H1 (cell line): ENCODE data around the gene CMBL. TPM values are rescaled to one million over a fixed set of nuclear protein-coding genes. Genes with fewer than 3 reads are reported as not detected.

Experiments
- CTCF ChIA-PET: fragments of 300-600 bp; sonication (Branson Sonifier 250); formaldehyde crosslinking; loops from one replicate; lab custom pipeline; 2021; ENCODE audit not compliant: partially characterized antibody; lab: Charles Lee
- POLR2A ChIA-PET: fragments of 300-600 bp; sonication (Branson Sonifier 250); formaldehyde crosslinking; loops from one replicate; lab custom pipeline; 2021; ENCODE audit warnings: inconsistent platforms; ENCODE audit not compliant: partially characterized antibody; lab: Charles Lee
- DNase-seq, 2 experiments: peaks; one replicate each; pipeline versions ENCODE4 v3.0.0 to v3.0.0-alpha.2; 2010 to 2022; ENCODE audit warnings: low spot score in 2 of 2, low read depth in 1 of 2, mixed read lengths in 1 of 2
- FAIRE-seq: peaks from 2 replicates; lab custom pipeline; 2011; peaks lifted over from hg19 to GRCh38; lab: Jason Lieb, UNC
- H2AFZ ChIP-seq: 2 replicates; pipeline ENCODE4 v1.8.1; 2012; ENCODE audit warnings: low read length, inconsistent platforms
- H2AK5ac ChIP-seq: 2 replicates; pipeline ENCODE4 v1.6.1; 2013; ENCODE audit warnings: low read depth, low read length
- H2BK120ac ChIP-seq: replicated peaks from 2 replicates; pipeline ENCODE3; 2013; ENCODE audit warnings: low read depth, low read length, inconsistent platforms
- H2BK12ac ChIP-seq: 2 replicates; pipeline ENCODE4 v1.6.1; 2013; ENCODE audit warnings: low read depth, low read length
- H2BK15ac ChIP-seq: 2 replicates; pipeline ENCODE4 v1.6.1; 2013; ENCODE audit warnings: low read length
- H2BK20ac ChIP-seq: 2 replicates; pipeline ENCODE4 v1.6.1; 2013; ENCODE audit warnings: low read length
- H2BK5ac ChIP-seq: 2 replicates; pipeline ENCODE4 v1.6.1; 2013; ENCODE audit warnings: low read depth, low read length
- H3K14ac ChIP-seq: 2 replicates; pipeline ENCODE4 v1.6.1; 2013; ENCODE audit warnings: inconsistent platforms; ENCODE audit not compliant: insufficient read length
- H3K18ac ChIP-seq: 2 replicates; pipeline ENCODE4 v1.6.1; 2013; ENCODE audit warnings: low read length; ENCODE audit errors: extremely low read depth
- H3K23ac ChIP-seq: 2 replicates; pipeline ENCODE4 v1.6.1; 2013; ENCODE audit warnings: inconsistent platforms; ENCODE audit not compliant: insufficient read length
- H3K23me2 ChIP-seq: 2 replicates; pipeline ENCODE4 v1.6.1; 2013; ENCODE audit warnings: low read depth, low read length
- H3K27ac ChIP-seq: 2 replicates; pipeline ENCODE4 v1.6.1; 2011; ENCODE audit warnings: low read depth, low read length, inconsistent platforms
- H3K27me3 ChIP-seq, 4 experiments: replicated peaks in 1 of 4; 1 replicate in 1 of 4; 2 replicates in 3 of 4; pipeline versions ENCODE4 v1.6.1 to v1.8.1; 2011 to 2013; ENCODE audit warnings: low read length in 3 of 4, mild to moderate bottlenecking in 3 of 4, inconsistent platforms in 2 of 4, mixed read lengths in 2 of 4, moderate library complexity in 1 of 4; ENCODE audit not compliant: control insufficient read depth in 3 of 4, insufficient read depth in 3 of 4; ENCODE audit errors: extremely low read depth in 1 of 4
- H3K36me3 ChIP-seq, 4 experiments: 2 replicates each; pipeline versions ENCODE4 v1.6.1 to v1.8.1; 2011 to 2013; ENCODE audit warnings: mild to moderate bottlenecking in 4 of 4, low read length in 3 of 4, moderate library complexity in 2 of 4, control low read depth in 1 of 4, inconsistent platforms in 1 of 4; ENCODE audit not compliant: insufficient read depth in 4 of 4, control insufficient read depth in 2 of 4
- H3K4ac ChIP-seq: replicated peaks from 2 replicates; pipeline ENCODE3; 2013; ENCODE audit warnings: low read length, low read depth, mixed read lengths, inconsistent platforms; ENCODE audit not compliant: insufficient read length
- H3K4me1 ChIP-seq, 4 experiments: replicated peaks in 1 of 4; 1 replicate in 1 of 4; 2 replicates in 3 of 4; pipeline versions ENCODE4 v1.6.1 to v1.8.1; 2011 to 2013; ENCODE audit warnings: low read length in 3 of 4, inconsistent platforms in 2 of 4, mixed read lengths in 1 of 4; ENCODE audit not compliant: insufficient read depth in 4 of 4, control insufficient read depth in 3 of 4
- H3K4me2 ChIP-seq, 2 experiments: 2 replicates each; pipeline versions ENCODE4 v1.6.1 to v1.8.1; 2011 to 2013; ENCODE audit warnings: low read depth in 2 of 2, low read length in 2 of 2, control low read depth in 1 of 2, inconsistent platforms in 1 of 2, mild to moderate bottlenecking in 1 of 2; ENCODE audit not compliant: insufficient read depth in 1 of 2
- H3K4me3 ChIP-seq, 4 experiments: fragments of 200-600, 300-600 bp in 1 of 4; sonication (generic), shearing (Covaris generic), sonication (Bioruptor Twin) in 1 of 4; 2 replicates each; pipeline versions ENCODE4 v1.5.1 to v1.8.1; 2011 to 2016; ENCODE audit warnings: low read length in 4 of 4, low read depth in 3 of 4, control low read depth in 2 of 4, inconsistent platforms in 2 of 4, mild to moderate bottlenecking in 2 of 4, mixed read lengths in 1 of 4, moderate library complexity in 1 of 4; ENCODE audit not compliant: insufficient read depth in 2 of 4; ENCODE audit errors: extremely low read depth in 1 of 4
- H3K56ac ChIP-seq: replicated peaks from 2 replicates; pipeline ENCODE3; 2013; ENCODE audit warnings: low read depth, mild to moderate bottlenecking, mixed read lengths, low read length, inconsistent platforms; ENCODE audit not compliant: insufficient read length
- H3K79me1 ChIP-seq: 2 replicates; pipeline ENCODE4 v1.6.1; 2013; ENCODE audit warnings: low read depth, low read length, control low read depth
- H3K79me2 ChIP-seq, 2 experiments: 2 replicates each; pipeline versions ENCODE4 v1.6.1 to v1.8.1; 2012 to 2013; ENCODE audit warnings: low read length in 2 of 2, mild to moderate bottlenecking in 2 of 2, inconsistent platforms in 1 of 2; ENCODE audit not compliant: insufficient read depth in 2 of 2, control insufficient read depth in 1 of 2
- H3K9ac ChIP-seq, 4 experiments: replicated peaks in 1 of 4; 1 replicate in 1 of 4; 2 replicates in 3 of 4; pipeline versions ENCODE4 v1.6.1 to v1.8.1; 2011 to 2013; ENCODE audit warnings: low read depth in 3 of 4, low read length in 3 of 4, control low read depth in 2 of 4, mild to moderate bottlenecking in 2 of 4, moderate library complexity in 2 of 4, inconsistent platforms in 1 of 4; ENCODE audit errors: extremely low read depth in 1 of 4
- H3K9me3 ChIP-seq, 2 experiments: 2 replicates each; pipeline versions ENCODE4 v1.6.1 to v1.8.1; 2012 to 2013; ENCODE audit warnings: mild to moderate bottlenecking in 2 of 2, moderate library complexity in 2 of 2, control low read depth in 1 of 2, inconsistent platforms in 1 of 2, low read depth in 1 of 2, low read length in 1 of 2, mixed read lengths in 1 of 2; ENCODE audit not compliant: insufficient read depth in 2 of 2
- H4K20me1 ChIP-seq, 2 experiments: replicated peaks in 1 of 2; 2 replicates each; pipeline versions ENCODE3 to v1.8.1; 2011 to 2013; ENCODE audit warnings: inconsistent platforms in 2 of 2, low read length in 2 of 2, mild to moderate bottlenecking in 1 of 2; ENCODE audit not compliant: insufficient read depth in 2 of 2, control insufficient read depth in 1 of 2
- H4K5ac ChIP-seq: 2 replicates; pipeline ENCODE4 v1.6.1; 2013; ENCODE audit warnings: low read length, low read depth, mixed read lengths, inconsistent platforms; ENCODE audit not compliant: insufficient read length
- H4K8ac ChIP-seq: 2 replicates; pipeline ENCODE4 v1.8.0; 2013; ENCODE audit warnings: mild to moderate bottlenecking, moderate library complexity, low read length, inconsistent platforms; ENCODE audit not compliant: insufficient read depth; ENCODE audit errors: extremely low read depth
- H4K91ac ChIP-seq: replicated peaks from 2 replicates; pipeline ENCODE3; 2013; ENCODE audit warnings: low read length, mixed read lengths, inconsistent platforms; ENCODE audit not compliant: insufficient read length
- BRCA1 ChIP-seq: IDR thresholded peaks from 2 replicates; pipeline ENCODE4 v1.6.1; 2012; ENCODE audit warnings: low read depth, low read length, improper control_type of control experiment
- CBX5 ChIP-seq: fragments of 300-800, 300-1000 bp; sonication (generic); IDR thresholded peaks from 2 replicates; pipeline ENCODE4 v1.7.1; 2016; ENCODE audit warnings: antibody characterized with exemption, low read length, low read depth
- CBX8 ChIP-seq: fragments of 300-800, 300-1000 bp; sonication (generic); IDR thresholded peaks from 2 replicates; pipeline ENCODE4 v1.7.1; 2016; ENCODE audit warnings: low read depth, low read length, borderline replicate concordance
- CHD2 ChIP-seq: IDR thresholded peaks from 2 replicates; pipeline ENCODE4 v1.6.1; 2012; ENCODE audit warnings: low read length, improper control_type of control experiment
- CTBP2 ChIP-seq: IDR thresholded peaks from 2 replicates; pipeline ENCODE4 v1.7.0; 2011; ENCODE audit warnings: borderline replicate concordance, mild to moderate bottlenecking, moderate library complexity, mixed read lengths, low read length; ENCODE audit not compliant: insufficient read depth, insufficient read length
- EP300 ChIP-seq, 2 experiments: IDR thresholded peaks; 1 replicate in 1 of 2; 2 replicates in 1 of 2; pipeline ENCODE4 v1.6.1; 2011 to 2012; ENCODE audit warnings: low read depth in 2 of 2, low read length in 2 of 2, mild to moderate bottlenecking in 2 of 2, borderline replicate concordance in 1 of 2, inconsistent platforms in 1 of 2, moderate library complexity in 1 of 2
- EZH2 ChIP-seq: fragments of 200-600 bp; sonication (generic); IDR thresholded peaks from 2 replicates; pipeline ENCODE4 v1.7.1; 2012; ENCODE audit warnings: low read depth, mild to moderate bottlenecking, moderate library complexity, low read length, inconsistent platforms; ENCODE audit not compliant: severe bottlenecking
- JUN ChIP-seq: IDR thresholded peaks from 2 replicates; pipeline ENCODE4 v1.6.1; 2011; ENCODE audit warnings: low read depth, mild to moderate bottlenecking, improper control_type of control experiment, low read length
- KDM4A ChIP-seq: IDR thresholded peaks from one replicate; pipeline ENCODE4 v1.7.1; 2012; ENCODE audit warnings: low read depth, mild to moderate bottlenecking, moderate library complexity, low read length, inconsistent platforms; ENCODE audit not compliant: severe bottlenecking
- KDM5A ChIP-seq: fragments of 200-600 bp; IDR thresholded peaks from 2 replicates; pipeline ENCODE4 v1.7.1; 2012; ENCODE audit warnings: mild to moderate bottlenecking, low read length, inconsistent platforms, mixed read lengths
- SP1 ChIP-seq: IDR thresholded peaks from 2 replicates; pipeline ENCODE4 v1.6.1; 2011; ENCODE audit warnings: low read depth, low read length
- SRF ChIP-seq: IDR thresholded peaks from 2 replicates; pipeline ENCODE4 v1.6.1; 2011; ENCODE audit warnings: mild to moderate bottlenecking, low read depth, low read length, moderate library complexity
- TAF1 ChIP-seq: IDR thresholded peaks from 2 replicates; pipeline ENCODE4 v1.6.1; 2011; ENCODE audit warnings: mild to moderate bottlenecking, low read depth, low read length
- WGBS, 2 experiments: shearing (Covaris generic) in 1 of 2; methylation state at CpG; one replicate each; pipeline versions ENCODE4 v1.1.6 to v1.1.7; 2013 to 2015; ENCODE audit warnings: low lambda C conversion rate in 2 of 2, mixed read lengths in 2 of 2, inconsistent platforms in 1 of 2, low coverage in 1 of 2, missing lambda C conversion rate in 1 of 2; ENCODE audit not compliant: insufficient replicate concordance in 2 of 2, insufficient coverage in 1 of 2, insufficient read length in 1 of 2; ENCODE audit errors: extremely low coverage in 1 of 2, missing lambda C conversion rate in 1 of 2; 5-methylcytosine and 5-hydroxymethylcytosine counted together
- polyA plus RNA-seq, 7 experiments: library from polyadenylated mRNA; depleted of rRNA in 3 of 7; stranded (reverse) in 5 of 7; unstranded in 2 of 7; fragments of >200 nt in 5 of 7; fragments of 200-250 nt in 2 of 7; gene quantifications; 1 replicate in 5 of 7; 2 replicates in 1 of 7; 4 replicates in 1 of 7; pipeline versions ENCODE4 v1.2.1 to v1.2.3, GENCODE V29; 2011 to 2013; ENCODE audit warnings: missing spikeins in 2 of 7, mixed read lengths in 2 of 7
- total RNA-seq: library from RNA; stranded (reverse); fragmentation: NEBNext Ultra II Directional; extraction: Animal tissue kit (Norgen Biotek cat#: 25700); gene quantifications from 2 replicates; pipeline ENCODE4 v1.2.1, GENCODE V29; 2021

CMBL gene
- total and polyA plus RNA-seq, 2 of the 8 experiments (the other 6 are each of a cell fraction or from before 2014, with no cell fraction given), result 27.9 to 32.1 TPM

GRCh38 chr5:10291692-10292339, 15.9 kb downstream of the CMBL start:
- Histone ChIP-seq H3K9ac (no peak overlapping the region), H3K79me2 (peaks cover 0 to 4% of the 10 kb centered on the region in 2 experiments; a peak in 1 of 4 replicates), H3K79me1 (no peaks in the 10 kb centered on the region), H2AFZ (no peak overlapping the region), H4K5ac (no peak overlapping the region), H2BK12ac (no peak overlapping the region), H3K9me3 (no peaks in the 10 kb centered on the region), H3K18ac (no peak overlapping the region), H3K4me1 (peaks cover 0 to 4% (median 0%) of the 10 kb centered on the region in 4 experiments; a peak in 1 of 7 replicates), H4K91ac (no peak overlapping the region), H3K4ac (no peak overlapping the region), H3K4me3 (no peak overlapping the region), H3K56ac (no peak overlapping the region), H3K27me3 (no peaks in the 10 kb centered on the region), H2BK15ac (no peak overlapping the region), H3K23ac (no peak overlapping the region), H4K8ac (no peak overlapping the region), H3K36me3 (no peaks in the 10 kb centered on the region), H2BK5ac (no peak overlapping the region), H3K23me2 (no peaks in the 10 kb centered on the region), H3K27ac (no peak overlapping the region), H2BK120ac (no peak overlapping the region), H3K4me2 (no peak overlapping the region), H3K14ac (no peak overlapping the region), H4K20me1 (no peaks in the 10 kb centered on the region), H2BK20ac (no peak overlapping the region), H2AK5ac (no peak overlapping the region)
- no peak for DNase-seq
- CTCF ChIA-PET, result interaction anchor here (0.9 to 2.1 kb wide), 6 partner anchors 8 to 61 kb away, joined by 3 to 11 read pairs (median 4); no protein-coding TSS in a partner anchor
- 83% methylated on average over 9 of the region's 9 CpGs; no CpG with 5 or more reads in 1 of the 2 experiments for WGBS, 2 experiments
- POLR2A ChIA-PET, result interaction anchor here (1.3 kb wide), 1 partner anchor 42 kb away, joined by 4 read pairs; the partner anchor contains the start of genes ATPSCKMT and CCT5
- FAIRE-seq, result no peak
- no peak for TF ChIP-seq SP1
- TF ChIP-seq KDM5A, result no peak
- no peak for TF ChIP-seq KDM4A
- no peak for TF ChIP-seq SRF
- TF ChIP-seq CBX5, result no peak
- no peak for TF ChIP-seq TAF1
- no peak for TF ChIP-seq JUN
- no peak for TF ChIP-seq CBX8
- no peak for TF ChIP-seq EP300 (IDR thresholded peaks at IDR 0.05; ENCODE audit: borderline replicate concordance in 1 of 2, low read depth in 2 of 2, low read length in 2 of 2)
- no peak for TF ChIP-seq CTBP2
- TF ChIP-seq CHD2, result no peak
- no peak for TF ChIP-seq BRCA1
- TF ChIP-seq EZH2, result no peak
